ENCODE measurements around the gene RYR1.

Gene RYR1

GRCh38 chr19:38420935-38421334 is 12.6 kb upstream of the RYR1 start:
- Histone ChIP-seq H4K5ac (ENCODE audit: low read length) (no peak overlapping the region), H3K9ac (ENCODE audit: low read length) (no peak overlapping the region), H2BK15ac (replicated peaks; ENCODE audit: low read depth) (no peak overlapping the region), H3K56ac (ENCODE audit: low read length) (no peak overlapping the region), H3K36me3 (ENCODE audit: control insufficient read depth, insufficient read depth, low read length) (no peaks in the 10 kb centered on the region), H4K8ac (ENCODE audit: low read depth, low read length) (no peak overlapping the region), H3K79me2 (ENCODE audit: control insufficient read depth, insufficient read depth, low read length) (no peaks in the 10 kb centered on the region), H3K4me1 (ENCODE audit: control insufficient read depth, low read depth, low read length) (peaks cover 6% of the 10 kb centered on the region), H3K4me3 (ENCODE audit: low read length) (no peak overlapping the region), H3K4me2 (ENCODE audit: low read length) (no peak overlapping the region), H3K79me1 (ENCODE audit: low read length) (no peaks in the 10 kb centered on the region), H2BK120ac (ENCODE audit: low read depth, low read length) (no peak overlapping the region), H2AK5ac (ENCODE audit: low read length) (no peak overlapping the region), H3K23ac (ENCODE audit: low read length) (no peak overlapping the region), H3K4ac (ENCODE audit: low read depth, low read length) (no peak overlapping the region), H3K18ac (ENCODE audit: low read length) (no peak overlapping the region), H2BK5ac (ENCODE audit: low read length) (no peak overlapping the region), H3K27me3 (ENCODE audit: insufficient read depth, low read length, poor library complexity) (no peaks in the 10 kb centered on the region), H3K27ac (ENCODE audit: low read depth, low read length) (no peak overlapping the region)
- no CpG with 5 or more reads among the region's 9 CpGs for WGBS (ENCODE audit: extremely low coverage, insufficient coverage, low lambda C conversion rate)
- no peak for DNase-seq

- no peak overlapping the region for H3K27ac ChIP-seq (ENCODE audit: low read depth, low read length)
- H3K79me2 ChIP-seq (ENCODE audit: control insufficient read depth, insufficient read depth, low read length): no peaks in the 10 kb centered on the region
- no peak overlapping the region for H2BK5ac ChIP-seq (ENCODE audit: low read length)
- no peak overlapping the region for H2AK5ac ChIP-seq (ENCODE audit: low read length)
- H2BK120ac ChIP-seq (ENCODE audit: low read depth, low read length): no peak overlapping the region
- no peaks in the 10 kb centered on the region for H3K36me3 ChIP-seq (ENCODE audit: control insufficient read depth, insufficient read depth, low read length)
- no peak overlapping the region for H3K9ac ChIP-seq (ENCODE audit: low read length)
- H4K5ac ChIP-seq (ENCODE audit: low read length): no peak overlapping the region
- no peak overlapping the region for H2BK15ac ChIP-seq (replicated peaks; ENCODE audit: low read depth)
- no peak overlapping the region for H3K23ac ChIP-seq (ENCODE audit: low read length)
- H3K4me3 ChIP-seq (ENCODE audit: low read length): no peak overlapping the region
- H3K79me1 ChIP-seq (ENCODE audit: low read length): no peaks in the 10 kb centered on the region
- DNase-seq: no peak
- WGBS (ENCODE audit: extremely low coverage, insufficient coverage, low lambda C conversion rate): no CpG with 5 or more reads among the region's 14 CpGs
- H4K8ac ChIP-seq (ENCODE audit: low read depth, low read length): no peak overlapping the region
- H3K18ac ChIP-seq (ENCODE audit: low read length): no peak overlapping the region
- no peak overlapping the region for H3K4ac ChIP-seq (ENCODE audit: low read depth, low read length)
- H3K56ac ChIP-seq (ENCODE audit: low read length): no peak overlapping the region
- H3K4me1 ChIP-seq (ENCODE audit: control insufficient read depth, low read depth, low read length): peaks cover 6% of the 10 kb centered on the region
- no peak overlapping the region for H3K4me2 ChIP-seq (ENCODE audit: low read length)
- no peaks in the 10 kb centered on the region for H3K27me3 ChIP-seq (ENCODE audit: insufficient read depth, low read length, poor library complexity)
These were observed 11.6 kb upstream of the RYR1 start for GRCh38 chr19:38421856-38422255.

GRCh38 chr19:38422438-38422837 is 11.1 kb upstream of the RYR1 start:
- Histone ChIP-seq H3K18ac (ENCODE audit: low read length) (no peak overlapping the region), H2BK5ac (ENCODE audit: low read length) (no peak overlapping the region), H2AK5ac (ENCODE audit: low read length) (no peak overlapping the region), H3K23ac (ENCODE audit: low read length) (no peak overlapping the region), H4K5ac (ENCODE audit: low read length) (no peak overlapping the region), H2BK15ac (replicated peaks; ENCODE audit: low read depth) (no peak overlapping the region), H2BK120ac (ENCODE audit: low read depth, low read length) (no peak overlapping the region), H3K4me2 (ENCODE audit: low read length) (no peak overlapping the region), H3K27ac (ENCODE audit: low read depth, low read length) (no peak overlapping the region), H3K9ac (ENCODE audit: low read length) (no peak overlapping the region), H3K4me1 (ENCODE audit: control insufficient read depth, low read depth, low read length) (peaks cover 6% of the 10 kb centered on the region), H3K4ac (ENCODE audit: low read depth, low read length) (no peak overlapping the region), H3K56ac (ENCODE audit: low read length) (peak overlapping the region; percentile 15), H3K79me1 (ENCODE audit: low read length) (no peaks in the 10 kb centered on the region), H3K36me3 (ENCODE audit: control insufficient read depth, insufficient read depth, low read length) (no peaks in the 10 kb centered on the region), H3K79me2 (ENCODE audit: control insufficient read depth, insufficient read depth, low read length) (no peaks in the 10 kb centered on the region), H4K8ac (ENCODE audit: low read depth, low read length) (no peak overlapping the region), H3K4me3 (ENCODE audit: low read length) (no peak overlapping the region), H3K27me3 (ENCODE audit: insufficient read depth, low read length, poor library complexity) (no peaks in the 10 kb centered on the region)
- DNase-seq: no peak
- no CpG with 5 or more reads among the region's 7 CpGs for WGBS (ENCODE audit: extremely low coverage, insufficient coverage, low lambda C conversion rate)

GRCh38 chr19:38424272-38424671 is 9.2 kb upstream of the RYR1 start:
- Histone ChIP-seq H4K8ac (ENCODE audit: low read depth, low read length) (no peak overlapping the region), H3K36me3 (ENCODE audit: control insufficient read depth, insufficient read depth, low read length) (no peaks in the 10 kb centered on the region), H3K27me3 (ENCODE audit: insufficient read depth, low read length, poor library complexity) (no peaks in the 10 kb centered on the region), H3K56ac (ENCODE audit: low read length) (no peak overlapping the region), H3K4me2 (ENCODE audit: low read length) (no peak overlapping the region), H2BK120ac (ENCODE audit: low read depth, low read length) (no peak overlapping the region), H4K5ac (ENCODE audit: low read length) (no peak overlapping the region), H2AK5ac (ENCODE audit: low read length) (no peak overlapping the region), H3K79me2 (ENCODE audit: control insufficient read depth, insufficient read depth, low read length) (no peaks in the 10 kb centered on the region), H3K18ac (ENCODE audit: low read length) (no peak overlapping the region), H3K9ac (ENCODE audit: low read length) (no peak overlapping the region), H3K27ac (ENCODE audit: low read depth, low read length) (no peak overlapping the region), H2BK15ac (replicated peaks; ENCODE audit: low read depth) (no peak overlapping the region), H3K4me1 (ENCODE audit: control insufficient read depth, low read depth, low read length) (peaks cover 4% of the 10 kb centered on the region), H3K4me3 (ENCODE audit: low read length) (no peak overlapping the region), H3K79me1 (ENCODE audit: low read length) (no peaks in the 10 kb centered on the region), H3K4ac (ENCODE audit: low read depth, low read length) (no peak overlapping the region), H3K23ac (ENCODE audit: low read length) (no peak overlapping the region), H2BK5ac (ENCODE audit: low read length) (no peak overlapping the region)
- WGBS (ENCODE audit: extremely low coverage, insufficient coverage, low lambda C conversion rate): no CpG with 5 or more reads among the region's 5 CpGs
- no peak for DNase-seq

GRCh38 chr19:38425222-38425809 is 8.2 kb upstream of the RYR1 start:
- no peak overlapping the region for H4K5ac ChIP-seq (ENCODE audit: low read length)
- H3K4ac ChIP-seq (ENCODE audit: low read depth, low read length): peak overlapping the region; percentile 28
- no peaks in the 10 kb centered on the region for H3K36me3 ChIP-seq (ENCODE audit: control insufficient read depth, insufficient read depth, low read length)
- H3K56ac ChIP-seq (ENCODE audit: low read length): peak overlapping the region; percentile 76
- no peaks in the 10 kb centered on the region for H3K79me2 ChIP-seq (ENCODE audit: control insufficient read depth, insufficient read depth, low read length)
- no peaks in the 10 kb centered on the region for H3K79me1 ChIP-seq (ENCODE audit: low read length)
- no peak overlapping the region for H2BK120ac ChIP-seq (ENCODE audit: low read depth, low read length)
- DNase-seq: no peak
- H3K27ac ChIP-seq (ENCODE audit: low read depth, low read length): no peak overlapping the region
- no peak overlapping the region for H2AK5ac ChIP-seq (ENCODE audit: low read length)
- peak overlapping the region; percentile 51 for H3K9ac ChIP-seq (ENCODE audit: low read length)
- H2BK5ac ChIP-seq (ENCODE audit: low read length): no peak overlapping the region
- no peak overlapping the region for H3K4me2 ChIP-seq (ENCODE audit: low read length)
- peaks cover 4% of the 10 kb centered on the region for H3K4me1 ChIP-seq (ENCODE audit: control insufficient read depth, low read depth, low read length)
- H4K8ac ChIP-seq (ENCODE audit: low read depth, low read length): no peak overlapping the region
- H2BK15ac ChIP-seq (replicated peaks; ENCODE audit: low read depth): no peak overlapping the region
- H3K18ac ChIP-seq (ENCODE audit: low read length): no peak overlapping the region
- no peak overlapping the region for H3K4me3 ChIP-seq (ENCODE audit: low read length)
- H3K23ac ChIP-seq (ENCODE audit: low read length): no peak overlapping the region
- H3K27me3 ChIP-seq (ENCODE audit: insufficient read depth, low read length, poor library complexity): no peaks in the 10 kb centered on the region
- WGBS (ENCODE audit: extremely low coverage, insufficient coverage, low lambda C conversion rate): no CpG with 5 or more reads among the region's 7 CpGs

GRCh38 chr19:38425810-38426466 is 7.6 kb upstream of the RYR1 start, which contains the start of gene RASGRP4:
RASGRP4 (minus strand) TSS chr19:38426219; CDS start chr19:38426091, 128 bp downstream.
- Histone ChIP-seq H3K79me1 (ENCODE audit: low read length) (no peaks in the 10 kb centered on the region), H3K18ac (ENCODE audit: low read length) (peak within 1 kb of the TSS; percentile 42), H2AK5ac (ENCODE audit: low read length) (no peak within 1 kb of the TSS), H3K36me3 (ENCODE audit: control insufficient read depth, insufficient read depth, low read length) (no peaks in the 10 kb centered on the region), H3K27ac (ENCODE audit: low read depth, low read length) (no peak within 1 kb of the TSS), H3K4me1 (ENCODE audit: control insufficient read depth, low read depth, low read length) (peaks cover 4% of the 10 kb centered on the region), H3K56ac (ENCODE audit: low read length) (peak within 1 kb of the TSS; percentile 76), H3K4ac (ENCODE audit: low read depth, low read length) (peak within 1 kb of the TSS; percentile 28), H3K4me2 (ENCODE audit: low read length) (no peak within 1 kb of the TSS), H3K79me2 (ENCODE audit: control insufficient read depth, insufficient read depth, low read length) (no peaks in the 10 kb centered on the region), H2BK15ac (replicated peaks; ENCODE audit: low read depth) (no peak within 1 kb of the TSS), H4K5ac (ENCODE audit: low read length) (no peak within 1 kb of the TSS), H3K9ac (ENCODE audit: low read length) (peak within 1 kb of the TSS; percentile 51), H2BK120ac (ENCODE audit: low read depth, low read length) (no peak within 1 kb of the TSS), H3K4me3 (ENCODE audit: low read length) (no peak within 1 kb of the TSS), H3K27me3 (ENCODE audit: insufficient read depth, low read length, poor library complexity) (no peaks in the 10 kb centered on the region), H4K8ac (ENCODE audit: low read depth, low read length) (no peak within 1 kb of the TSS), H2BK5ac (ENCODE audit: low read length) (no peak within 1 kb of the TSS), H3K23ac (ENCODE audit: low read length) (no peak within 1 kb of the TSS)
- WGBS (ENCODE audit: extremely low coverage, insufficient coverage, low lambda C conversion rate): no CpG with 5 or more reads among the region's 20 CpGs
- peak; percentile 30 for DNase-seq
